Activated naive CD8-positive, alpha-beta T cell treated with anti-CD3 and anti-CD28 coated beads, Interleukin-2, amount 10 ng/mL, durations not matched to agents 7 days and 5 days (primary cell): Measurements from ENCODE around the gene TGFBR2. TPM values are rescaled to one million over a fixed set of nuclear protein-coding genes. Genes with fewer than 3 reads are reported as not detected.
A peak's percentile ranks its signal among the peaks of the same experiment; 100 is the strongest.

Experiments used
- ATAC-seq: fragments of 150-1000 bp; cut with Tn5 transposase; one replicate; pipeline ENCODE4 v1.10.0; 2021; ENCODE audit warnings: low read depth, moderate library complexity
- POLR2A ChIA-PET: fragments of 350-600 bp; sonication (Branson Sonifier 250); formaldehyde crosslinking; loops from one replicate; lab custom pipeline; 2021; ENCODE audit warnings: antibody characterized with exemption; lab: Charles Lee
- DNase-seq: peaks from one replicate; pipeline ENCODE4 v3.0.0; 2021
- H3K27ac Mint-ChIP-seq: one replicate; pipeline ENCODE4 v1.8.0; 2022; ENCODE audit warnings: mild to moderate bottlenecking, mixed read lengths
- H3K27me3 Mint-ChIP-seq: one replicate; pipeline ENCODE4 v1.8.0; 2022; ENCODE audit warnings: mild to moderate bottlenecking, moderate library complexity, mixed read lengths
- H3K36me3 Mint-ChIP-seq: one replicate; pipeline ENCODE4 v1.8.0; 2021; ENCODE audit warnings: mild to moderate bottlenecking, mixed read lengths
- H3K4me1 Mint-ChIP-seq: one replicate; pipeline ENCODE4 v1.8.0; 2021; ENCODE audit warnings: mixed read lengths
- H3K4me3 Mint-ChIP-seq: one replicate; pipeline ENCODE4 v1.8.0; 2022; ENCODE audit warnings: mild to moderate bottlenecking, moderate library complexity, mixed read lengths
- H3K9me3 Mint-ChIP-seq: one replicate; pipeline ENCODE4 v1.8.0; 2021; ENCODE audit warnings: mixed read lengths
- total RNA-seq, 2 experiments: library from RNA; stranded (reverse); gene quantifications; one replicate each; pipeline ENCODE4 v1.2.3, GENCODE V29; 2021

Gene TGFBR2
- total RNA-seq, 2 experiments from 2014 or later, result 86.9 to 92.2 TPM

- no peaks in the 10 kb centered on the region for H3K36me3 Mint-ChIP-seq
- no peaks in the 10 kb centered on the region for H3K27me3 Mint-ChIP-seq
- H3K4me3 Mint-ChIP-seq, result no peak overlapping the region
- H3K27ac Mint-ChIP-seq, result no peak overlapping the region
- no peaks in the 10 kb centered on the region for H3K4me1 Mint-ChIP-seq
- H3K9me3 Mint-ChIP-seq, result peaks cover 4% of the 10 kb centered on the region
- ATAC-seq (no peak), DNase-seq (no peak)
- POLR2A ChIA-PET, result no interaction called here
Measured at GRCh38 chr3:30586806-30587486, 19.5 kb upstream of the TGFBR2 start.

DNA sequence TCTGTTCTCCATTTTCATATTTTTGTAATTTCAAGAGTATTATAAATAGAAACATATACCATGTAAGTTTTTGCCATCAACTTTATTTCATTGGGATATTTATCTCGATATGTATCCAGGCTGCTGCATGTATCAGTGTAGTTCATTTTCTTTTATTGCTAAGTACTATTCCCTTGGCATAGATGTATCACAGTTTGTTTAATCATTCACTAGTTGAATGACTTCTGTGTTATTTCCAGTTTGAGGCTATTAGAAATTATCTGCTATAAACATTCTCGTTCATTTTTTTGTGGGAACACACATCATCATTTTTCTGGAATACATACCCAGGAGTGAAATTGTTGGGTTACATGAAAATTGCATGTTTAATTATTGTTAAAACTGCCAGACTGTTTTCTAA, 18.5 kb upstream of the TGFBR2 start:
- POLR2A ChIA-PET, result no interaction called here
- no peak overlapping the region for H3K4me3 Mint-ChIP-seq
- H3K9me3 Mint-ChIP-seq, result peaks cover 6% of the 10 kb centered on the region
- H3K27me3 Mint-ChIP-seq, result no peaks in the 10 kb centered on the region
- no peaks in the 10 kb centered on the region for H3K4me1 Mint-ChIP-seq
- no peak overlapping the region for H3K27ac Mint-ChIP-seq
- peaks cover under 1% of the 10 kb centered on the region for H3K36me3 Mint-ChIP-seq
- DNase-seq (no peak), ATAC-seq (no peak)

- H3K36me3 Mint-ChIP-seq, result peaks cover 9% of the 10 kb centered on the region
- ATAC-seq (no peak), DNase-seq (no peak)
- no peaks in the 10 kb centered on the region for H3K27me3 Mint-ChIP-seq
- no peak overlapping the region for H3K27ac Mint-ChIP-seq
- POLR2A ChIA-PET, result no interaction called here
- no peak overlapping the region for H3K4me3 Mint-ChIP-seq
- peaks cover 12% of the 10 kb centered on the region for H3K9me3 Mint-ChIP-seq
- H3K4me1 Mint-ChIP-seq, result peaks cover 17% of the 10 kb centered on the region
Measured at GRCh38 chr3:30596152-30596551, 10.2 kb upstream of the TGFBR2 start.

DNA sequence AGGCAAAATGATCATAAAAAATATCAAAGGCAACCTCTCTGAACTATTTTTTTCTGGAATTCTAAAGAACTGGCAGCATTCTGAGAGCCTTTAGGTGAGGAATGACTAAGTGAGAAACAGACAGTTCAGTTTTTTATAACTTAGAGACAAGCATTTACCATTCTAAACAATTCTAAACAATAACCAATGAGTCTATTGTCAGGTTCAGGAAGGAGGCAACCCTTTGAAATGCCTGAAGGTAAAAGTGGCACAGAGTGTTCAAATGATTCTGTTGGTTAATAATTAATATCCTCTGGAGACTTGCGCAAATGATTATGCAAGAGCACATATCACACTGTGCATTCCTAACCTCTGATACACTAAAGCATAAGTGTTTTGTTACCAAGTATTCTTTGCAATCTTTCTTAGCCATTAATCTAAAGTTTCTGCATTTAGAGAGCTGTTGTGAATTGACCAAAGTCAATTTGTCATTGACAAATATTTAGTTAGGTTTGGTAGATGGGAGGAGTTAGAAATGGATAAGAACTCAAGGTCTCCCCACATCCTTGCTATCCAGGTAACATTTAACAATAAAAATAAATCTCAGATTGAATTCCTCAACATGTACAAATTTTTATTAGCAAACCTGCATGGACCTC, 9.2 kb upstream of the TGFBR2 start:
- H3K4me3 Mint-ChIP-seq, result no peak overlapping the region
- DNase-seq, result no peak

DNA sequence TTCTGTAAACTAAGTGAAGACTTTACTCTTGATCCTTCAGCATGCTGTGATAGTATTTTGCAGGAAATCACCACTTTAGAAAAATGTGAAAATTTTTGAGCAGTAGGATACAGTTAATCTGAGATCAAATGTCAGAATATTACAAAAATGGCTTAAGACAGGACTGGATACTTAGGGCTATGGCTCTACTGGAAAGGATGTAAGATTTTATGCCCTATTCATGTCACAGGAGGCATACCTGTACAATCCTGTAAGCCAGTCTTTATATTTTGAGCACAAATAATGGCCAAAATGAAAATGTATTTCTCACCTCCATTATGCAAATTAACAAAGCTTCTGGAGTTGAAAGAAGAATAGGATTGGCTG, 8.6 kb upstream of the TGFBR2 start:
- no peak overlapping the region for H3K27ac Mint-ChIP-seq
- H3K27me3 Mint-ChIP-seq, result no peaks in the 10 kb centered on the region
- no peak for DNase-seq
- no peak for ATAC-seq
- no peak overlapping the region for H3K4me3 Mint-ChIP-seq
- POLR2A ChIA-PET, result no interaction called here
- H3K4me1 Mint-ChIP-seq, result peaks cover 24% of the 10 kb centered on the region
- H3K9me3 Mint-ChIP-seq, result peaks cover 12% of the 10 kb centered on the region
- peaks cover 15% of the 10 kb centered on the region for H3K36me3 Mint-ChIP-seq

More for the DNA sequence above, 9.2 kb upstream of the TGFBR2 start:
- Mint-ChIP-seq H3K9me3 (peaks cover 12% of the 10 kb centered on the region), H3K27ac (no peak overlapping the region), H3K36me3 (peaks cover 15% of the 10 kb centered on the region), H3K4me1 (peaks cover 22% of the 10 kb centered on the region), H3K27me3 (no peaks in the 10 kb centered on the region)
- POLR2A ChIA-PET, result no interaction called here
- no peak for ATAC-seq

GRCh38 chr3:30598668-30599545, 7.5 kb upstream of the TGFBR2 start:
- peaks cover 10% of the 10 kb centered on the region for H3K36me3 Mint-ChIP-seq
- peak overlapping the region; percentile 49 for H3K4me3 Mint-ChIP-seq
- peak overlapping the region; percentile 71 for H3K27ac Mint-ChIP-seq
- H3K9me3 Mint-ChIP-seq, result peaks cover 9% of the 10 kb centered on the region
- POLR2A ChIA-PET, result interaction anchor here (0.6 kb wide), 1 partner anchor 19 kb away, joined by 5 read pairs; no protein-coding TSS in a partner anchor
- DNase-seq, result no peak
- peak; percentile 76 for ATAC-seq
- H3K27me3 Mint-ChIP-seq, result no peaks in the 10 kb centered on the region
- peaks cover 30% of the 10 kb centered on the region for H3K4me1 Mint-ChIP-seq

- H3K9me3 Mint-ChIP-seq, result peaks cover 8% of the 10 kb centered on the region
- H3K36me3 Mint-ChIP-seq, result peaks cover 9% of the 10 kb centered on the region
- POLR2A ChIA-PET, result no interaction called here
- peaks cover 46% of the 10 kb centered on the region for H3K4me1 Mint-ChIP-seq
- H3K27ac Mint-ChIP-seq, result no peak overlapping the region
- no peak for ATAC-seq
- DNase-seq, result no peak
- no peak overlapping the region for H3K4me3 Mint-ChIP-seq
- no peaks in the 10 kb centered on the region for H3K27me3 Mint-ChIP-seq
Measured at GRCh38 chr3:30600572-30600971, 5.8 kb upstream of the TGFBR2 start.

DNA sequence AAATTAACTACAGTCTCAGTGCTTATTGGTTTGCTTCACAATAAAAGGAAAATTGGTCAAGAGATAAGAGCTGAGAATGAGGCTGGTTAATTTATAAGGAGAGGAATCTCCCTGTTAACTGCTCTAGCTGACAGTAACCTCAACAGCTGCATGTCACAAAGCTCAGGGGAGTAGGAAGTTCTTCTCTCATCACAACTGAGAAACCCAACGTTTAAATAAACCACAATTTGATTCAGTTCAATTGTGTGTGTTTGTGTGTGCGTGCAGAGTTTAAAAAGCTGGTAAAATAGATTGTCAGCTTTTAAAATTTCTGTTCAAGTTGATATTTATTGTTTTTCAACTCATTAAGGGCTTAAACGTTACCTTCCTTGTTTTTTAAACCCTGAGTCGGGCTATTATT, 3.5 kb upstream of the TGFBR2 start:
- ATAC-seq, result no peak
- Mint-ChIP-seq H3K9me3 (peaks cover 5% of the 10 kb centered on the region), H3K27me3 (no peaks in the 10 kb centered on the region), H3K27ac (peak overlapping the region; percentile 68), H3K36me3 (peaks cover 11% of the 10 kb centered on the region), H3K4me1 (peaks cover 49% of the 10 kb centered on the region), H3K4me3 (peak overlapping the region; percentile 48)
- POLR2A ChIA-PET, result interaction anchor here (0.7 to 0.8 kb wide), 2 partner anchors 9 to 53 kb away, joined by 3 read pairs; no protein-coding TSS in a partner anchor
- no peak for DNase-seq

DNA sequence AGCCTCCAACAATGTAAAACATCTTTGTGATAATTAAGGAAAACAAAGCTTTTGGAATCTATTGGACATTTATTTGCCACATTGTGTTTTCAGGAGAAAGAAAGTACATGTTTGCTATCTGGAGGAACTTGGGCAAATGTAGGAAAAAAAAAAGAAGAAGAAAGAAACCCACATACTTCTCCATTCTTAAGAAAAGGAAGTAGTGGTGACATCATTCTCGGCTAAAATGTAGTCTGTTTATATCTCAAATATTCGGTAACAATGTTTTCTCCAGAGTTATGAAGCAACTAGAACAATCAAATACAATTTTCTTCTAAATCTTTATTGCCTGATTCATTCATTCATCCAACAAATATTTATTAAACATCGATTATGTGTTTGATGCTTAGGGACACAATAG, 2.3 kb upstream of the TGFBR2 start:
- H3K27ac Mint-ChIP-seq, result peak overlapping the region; percentile 97
- H3K27me3 Mint-ChIP-seq, result no peaks in the 10 kb centered on the region
- DNase-seq (no peak), ATAC-seq (no peak)
- H3K4me3 Mint-ChIP-seq, result peak overlapping the region; percentile 85
- H3K4me1 Mint-ChIP-seq, result peaks cover 48% of the 10 kb centered on the region
- H3K9me3 Mint-ChIP-seq, result peaks cover 5% of the 10 kb centered on the region
- peaks cover 19% of the 10 kb centered on the region for H3K36me3 Mint-ChIP-seq
- POLR2A ChIA-PET, result interaction anchor here (0.5 to 1.1 kb wide), 3 partner anchors 9 to 55 kb away, joined by 3 to 6 read pairs (median 3); no protein-coding TSS in a partner anchor

GRCh38 chr3:30604558-30604957, 1.8 kb upstream of the TGFBR2 start:
- peaks cover 43% of the 10 kb centered on the region for H3K4me1 Mint-ChIP-seq
- POLR2A ChIA-PET, result interaction anchor here (0.8 to 1.1 kb wide), 3 partner anchors 8 to 92 kb away, joined by 3 read pairs; no protein-coding TSS in a partner anchor
- peak overlapping the region; percentile 97 for H3K27ac Mint-ChIP-seq
- H3K36me3 Mint-ChIP-seq, result peaks cover 21% of the 10 kb centered on the region
- H3K27me3 Mint-ChIP-seq, result no peaks in the 10 kb centered on the region
- ATAC-seq (no peak), DNase-seq (no peak)
- peaks cover 5% of the 10 kb centered on the region for H3K9me3 Mint-ChIP-seq
- peak overlapping the region; percentile 85 for H3K4me3 Mint-ChIP-seq

DNA sequence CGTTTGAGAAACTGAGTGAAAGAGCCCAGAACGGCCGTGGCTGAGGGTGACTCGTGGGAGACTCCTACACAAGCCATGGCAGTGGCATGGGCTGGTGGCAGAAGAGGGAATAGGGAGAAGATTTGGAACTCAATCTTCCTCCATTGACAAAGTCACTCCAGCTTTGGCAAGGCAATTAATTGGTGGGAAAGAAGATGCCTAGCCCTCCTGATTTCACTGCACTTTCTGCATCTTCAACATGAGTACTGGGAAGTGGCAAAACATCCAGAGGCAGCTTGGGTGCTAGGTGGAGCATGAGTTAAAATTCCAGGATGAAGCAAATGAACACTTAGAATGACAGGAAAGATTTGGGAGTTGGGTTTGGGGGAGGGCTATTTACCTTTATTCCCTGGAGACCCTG, 1.4 kb upstream of the TGFBR2 start:
- H3K4me1 Mint-ChIP-seq, result peaks cover 46% of the 10 kb centered on the region

DNA sequence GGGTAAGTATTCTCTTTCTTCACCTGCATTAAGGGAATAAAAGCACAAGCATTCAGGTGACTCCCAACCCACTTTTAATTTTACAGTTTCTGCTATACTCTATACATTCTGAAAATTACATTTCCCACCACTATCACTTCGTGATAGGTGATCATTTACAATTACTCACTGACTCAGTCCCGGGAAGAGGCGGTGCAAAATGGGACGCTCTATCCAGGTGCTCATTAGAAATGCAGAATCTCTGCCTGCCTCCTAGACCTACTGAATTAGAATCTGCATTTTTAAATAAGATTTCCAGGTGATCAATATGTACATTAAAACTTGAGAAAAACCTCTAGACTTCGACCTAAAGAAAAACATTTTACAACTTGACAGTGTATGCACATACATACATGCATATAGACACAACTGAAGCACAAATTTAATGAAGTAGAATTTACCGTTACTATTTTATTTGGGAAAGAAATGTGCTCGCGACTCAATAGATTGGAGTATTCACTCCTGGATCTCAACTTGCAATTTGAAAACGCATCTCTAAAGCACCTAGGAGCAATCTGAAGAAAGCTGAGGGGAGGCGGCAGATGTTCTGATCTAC, 598 bp upstream of the TGFBR2 start:
- DNase-seq (no peak), ATAC-seq (no peak)
- peaks cover 5% of the 10 kb centered on the region for H3K9me3 Mint-ChIP-seq
- peak overlapping the region; percentile 85 for H3K4me3 Mint-ChIP-seq
- peaks cover 50% of the 10 kb centered on the region for H3K4me1 Mint-ChIP-seq
- POLR2A ChIA-PET, result interaction anchor here (0.6 to 4.1 kb wide), 25 partner anchors 12 to 258 kb away, joined by 3 to 82 read pairs (median 6); no protein-coding TSS in a partner anchor
- peak overlapping the region; percentile 97 for H3K27ac Mint-ChIP-seq
- H3K27me3 Mint-ChIP-seq, result no peaks in the 10 kb centered on the region
- H3K36me3 Mint-ChIP-seq, result peaks cover 32% of the 10 kb centered on the region

More for the DNA sequence above, 1.4 kb upstream of the TGFBR2 start:
- peak overlapping the region; percentile 85 for H3K4me3 Mint-ChIP-seq
- H3K27me3 Mint-ChIP-seq, result no peaks in the 10 kb centered on the region
- no peak for DNase-seq
- H3K9me3 Mint-ChIP-seq, result peaks cover 5% of the 10 kb centered on the region
- no peak for ATAC-seq
- H3K27ac Mint-ChIP-seq, result peak overlapping the region; percentile 97
- POLR2A ChIA-PET, result interaction anchor here (1.1 kb wide), 2 partner anchors 54 to 91 kb away, joined by 3 read pairs; no protein-coding TSS in a partner anchor
- H3K36me3 Mint-ChIP-seq, result peaks cover 25% of the 10 kb centered on the region
